IMR-90 (cell line): Measurements from ENCODE around the gene STRA8. TPM values are rescaled to one million over a fixed set of nuclear protein-coding genes. Genes with fewer than 3 reads are reported as not detected.

Experiments used
- ATAC-seq: fragments of 200-7000 bp; cut with Tn5 transposase; 2 replicates; pipeline ENCODE4 v1.9.1; 2020; ENCODE audit warnings: low read depth, mild to moderate bottlenecking, moderate library complexity
- BruUV-seq: library from RNA; stranded (reverse); fragments of 400-500 nt; replicated peaks from 2 replicates; lab custom pipeline; 2021; lab: Mats Ljungman, UMichigan
- CTCF ChIA-PET: fragments of 300-600 bp; formaldehyde crosslinking; extraction: SDS; loops from one replicate; lab custom pipeline; 2021; ENCODE audit warnings: antibody characterized with exemption; lab: Yijun Ruan, JAX
- POLR2A ChIA-PET: fragments of 300-600 bp; sonication (Branson Sonifier 250); formaldehyde crosslinking; loops from one replicate; lab custom pipeline; 2022; ENCODE audit warnings: antibody characterized with exemption; ENCODE audit not compliant: unreplicated experiment; lab: Charles Lee
- DNase-seq: peaks from one replicate; pipeline ENCODE4 v3.0.0; 2013
- H2AFZ ChIP-seq: replicated peaks from 2 replicates; pipeline ENCODE3; 2013; ENCODE audit warnings: low read length, mild to moderate bottlenecking; ENCODE audit not compliant: poor library complexity
- H2AK5ac ChIP-seq: 2 replicates; pipeline ENCODE4 v1.6.1; 2013; ENCODE audit warnings: low read depth, low read length, inconsistent platforms
- H2AK9ac ChIP-seq: replicated peaks from 2 replicates; pipeline ENCODE3; 2013; ENCODE audit warnings: mild to moderate bottlenecking, low read depth, low read length, moderate library complexity; ENCODE audit not compliant: poor library complexity
- H2BK120ac ChIP-seq: 2 replicates; pipeline ENCODE4 v1.6.1; 2013; ENCODE audit warnings: low read depth, low read length, inconsistent platforms
- H2BK15ac ChIP-seq: 3 replicates; pipeline ENCODE4 v1.6.1; 2013; ENCODE audit warnings: low read depth, low read length, inconsistent platforms
- H2BK20ac ChIP-seq: 2 replicates; pipeline ENCODE4 v1.6.1; 2013; ENCODE audit warnings: low read depth, mild to moderate bottlenecking, inconsistent platforms, low read length, moderate library complexity
- H2BK5ac ChIP-seq: 2 replicates; pipeline ENCODE4 v1.6.1; 2013; ENCODE audit warnings: mild to moderate bottlenecking, low read depth, low read length, inconsistent platforms; ENCODE audit not compliant: poor library complexity, severe bottlenecking
- H3K14ac ChIP-seq: replicated peaks from 2 replicates; pipeline ENCODE4 v1.6.1; 2013; ENCODE audit warnings: low read depth, low read length, inconsistent platforms
- H3K18ac ChIP-seq: 2 replicates; pipeline ENCODE4 v1.6.1; 2013; ENCODE audit warnings: low read depth, low read length, control low read depth
- H3K23ac ChIP-seq: 2 replicates; pipeline ENCODE4 v1.6.1; 2013; ENCODE audit warnings: low read depth, low read length, inconsistent platforms
- H3K27ac ChIP-seq: 2 replicates; pipeline ENCODE4 v1.5.1; 2013; ENCODE audit warnings: mild to moderate bottlenecking, control low read depth, low read length; ENCODE audit not compliant: insufficient read depth
- H3K27me3 ChIP-seq: 2 replicates; pipeline ENCODE4 v1.6.1; 2013; ENCODE audit warnings: low read length; ENCODE audit not compliant: control insufficient read depth, insufficient read depth
- H3K36me3 ChIP-seq: 2 replicates; pipeline ENCODE4 v1.6.1; 2013; ENCODE audit warnings: low read length, mixed read lengths; ENCODE audit not compliant: control insufficient read depth, insufficient read depth
- H3K4ac ChIP-seq: 2 replicates; pipeline ENCODE4 v1.6.1; 2013; ENCODE audit warnings: low read depth, low read length, inconsistent platforms
- H3K4me1 ChIP-seq: 2 replicates; pipeline ENCODE4 v1.6.1; 2013; ENCODE audit warnings: low read length, mixed read lengths; ENCODE audit not compliant: control insufficient read depth, insufficient read depth
- H3K4me2 ChIP-seq: 2 replicates; pipeline ENCODE4 v1.6.1; 2013; ENCODE audit warnings: low read depth, mild to moderate bottlenecking, control low read depth, low read length, moderate library complexity
- H3K4me3 ChIP-seq: 2 replicates; pipeline ENCODE4 v1.5.1; 2013; ENCODE audit warnings: low read depth, mild to moderate bottlenecking, control low read depth, low read length, moderate library complexity; ENCODE audit not compliant: insufficient read depth
- H3K56ac ChIP-seq: 2 replicates; pipeline ENCODE4 v1.6.1; 2013; ENCODE audit warnings: low read length, inconsistent platforms; ENCODE audit not compliant: insufficient read depth; ENCODE audit errors: extremely low read depth
- H3K79me1 ChIP-seq, 2 experiments: 2 replicates each; pipeline ENCODE4 v1.6.1; 2013; ENCODE audit warnings: low read length in 2 of 2, inconsistent platforms in 1 of 2, low read depth in 1 of 2
- H3K9ac ChIP-seq: 2 replicates; pipeline ENCODE4 v1.6.1; 2013; ENCODE audit warnings: low read depth, low read length, control low read depth
- H3K9me1 ChIP-seq: 2 replicates; pipeline ENCODE4 v1.6.1; 2013; ENCODE audit warnings: low read length, inconsistent platforms; ENCODE audit not compliant: insufficient read depth
- H3K9me3 ChIP-seq: 2 replicates; pipeline ENCODE4 v1.6.1; 2013; ENCODE audit warnings: low read length; ENCODE audit not compliant: control insufficient read depth, insufficient read depth
- H4K20me1 ChIP-seq: 2 replicates; pipeline ENCODE4 v1.6.1; 2013; ENCODE audit warnings: low read length, inconsistent platforms; ENCODE audit not compliant: insufficient read depth
- H4K5ac ChIP-seq: 2 replicates; pipeline ENCODE4 v1.6.1; 2013; ENCODE audit warnings: mild to moderate bottlenecking, low read depth, low read length, control low read depth
- H4K8ac ChIP-seq, 2 experiments: 2 replicates each; pipeline ENCODE4 v1.6.1; 2013; ENCODE audit warnings: low read depth in 2 of 2, low read length in 2 of 2, control low read depth in 1 of 2, inconsistent platforms in 1 of 2
- H4K91ac ChIP-seq: 2 replicates; pipeline ENCODE4 v1.6.1; 2013; ENCODE audit warnings: low read depth, low read length, inconsistent platforms; ENCODE audit not compliant: insufficient read depth
- BHLHE40 ChIP-seq: fragments of 150-350 bp; IDR thresholded peaks from 2 replicates; pipeline ENCODE4 v1.6.1; 2016; ENCODE audit warnings: mild to moderate bottlenecking, low read depth, low read length
- CHD1 ChIP-seq: IDR thresholded peaks from 2 replicates; pipeline ENCODE4 v1.6.1; 2012; ENCODE audit warnings: low read depth, low read length, improper control_type of control experiment
- FOS ChIP-seq: fragments of 150-350 bp; IDR thresholded peaks from 2 replicates; pipeline ENCODE4 v1.6.1; 2016; ENCODE audit warnings: low read depth, low read length
- MAFK ChIP-seq: IDR thresholded peaks from 2 replicates; pipeline ENCODE4 v1.6.1; 2012; ENCODE audit warnings: low read depth, low read length, improper control_type of control experiment
- MAZ ChIP-seq: IDR thresholded peaks from 2 replicates; pipeline ENCODE4 v1.6.1; 2012; ENCODE audit warnings: low read depth, mild to moderate bottlenecking, low read length, improper control_type of control experiment, moderate library complexity, borderline replicate concordance
- MXI1 ChIP-seq: IDR thresholded peaks from 2 replicates; pipeline ENCODE4 v1.6.1; 2012; ENCODE audit warnings: low read depth, mild to moderate bottlenecking, low read length, moderate library complexity, borderline replicate concordance
- POLR2A ChIP-seq: IDR thresholded peaks from 2 replicates; pipeline ENCODE4 v1.6.1; 2012; ENCODE audit warnings: mild to moderate bottlenecking, low read depth, low read length
- RAD21 ChIP-seq: IDR thresholded peaks from 2 replicates; pipeline ENCODE4 v1.6.1; 2012; ENCODE audit warnings: low read length, improper control_type of control experiment
- RCOR1 ChIP-seq: IDR thresholded peaks from 2 replicates; pipeline ENCODE4 v1.6.1; 2012; ENCODE audit warnings: mild to moderate bottlenecking, low read length, improper control_type of control experiment; ENCODE audit not compliant: insufficient replicate concordance
- RFX5 ChIP-seq: IDR thresholded peaks from 2 replicates; pipeline ENCODE4 v1.8.0; 2012; ENCODE audit warnings: low read depth, mild to moderate bottlenecking, low read length, moderate library complexity
- SMC3 ChIP-seq: fragments of 150-350 bp; IDR thresholded peaks from 2 replicates; pipeline ENCODE4 v1.6.1; 2016; ENCODE audit warnings: low read depth, mild to moderate bottlenecking, antibody characterized with exemption, low read length, moderate library complexity
- WGBS, 2 experiments: methylation state at CpG; one replicate each; pipeline versions ENCODE4 v1.1.5 to v1.1.7; 2013; ENCODE audit warnings: missing lambda C conversion rate in 2 of 2; ENCODE audit not compliant: insufficient read length in 1 of 2; ENCODE audit errors: extremely low coverage in 2 of 2; 5-methylcytosine and 5-hydroxymethylcytosine counted together
- dilution Hi-C: fragments of 300-500 bp; cut with HindIII; formaldehyde crosslinking; loops from one replicate; pipeline ENCODE4 v1.14.3; 2018; ENCODE audit warnings: low sequenced_read_pairs; ENCODE audit not compliant: unreplicated experiment
- in situ Hi-C: fragments of 300-500 bp; cut with MboI; formaldehyde crosslinking; loops from 3 replicates; pipeline ENCODE4 v1.14.3; 2019; ENCODE audit warnings: low sequenced_read_pairs, inconsistent platforms, mixed read lengths
- intact Hi-C: fragments of 100-400 bp; cut with micrococcal nuclease; formaldehyde crosslinking; loops from 2 replicates; pipeline ENCODE4 v1.10.0; 2022
- polyA plus RNA-seq, 3 experiments: library from polyadenylated mRNA; depleted of rRNA; stranded (reverse); fragments of >200 nt; gene quantifications; 2 replicates each; pipeline ENCODE4 v1.2.3, GENCODE V29; 2012; ENCODE audit warnings: low replicate concordance in 1 of 3
- total RNA-seq: library from RNA; depleted of rRNA; stranded (reverse); fragments of >200 nt; gene quantifications from 2 replicates; pipeline ENCODE4 v1.2.3, GENCODE V29; 2012
- TF ChIP-seq, protein P1 (sequence below): fragments of 150-350 bp; IDR thresholded peaks from 2 replicates; pipeline ENCODE4 v1.6.1; 2017; ENCODE audit warnings: mild to moderate bottlenecking, antibody characterized with exemption, low read length, low read depth
- TF ChIP-seq, protein P2 (sequence below): conservative IDR thresholded peaks from 2 replicates; pipeline ENCODE4 v1.5.1; 2012; ENCODE audit warnings: mild to moderate bottlenecking, low read depth, low read length, improper control_type of control experiment
- TF ChIP-seq, protein P3 (sequence below): fragments of 150-350 bp; IDR thresholded peaks from 2 replicates; pipeline ENCODE4 v1.6.1; 2016; ENCODE audit warnings: low read depth, mild to moderate bottlenecking, low read length, moderate library complexity, borderline replicate concordance

STRA8 gene
- total and polyA plus RNA-seq, 2 of the 4 experiments (the other 2 are of a cell fraction), result not detected

DNA sequence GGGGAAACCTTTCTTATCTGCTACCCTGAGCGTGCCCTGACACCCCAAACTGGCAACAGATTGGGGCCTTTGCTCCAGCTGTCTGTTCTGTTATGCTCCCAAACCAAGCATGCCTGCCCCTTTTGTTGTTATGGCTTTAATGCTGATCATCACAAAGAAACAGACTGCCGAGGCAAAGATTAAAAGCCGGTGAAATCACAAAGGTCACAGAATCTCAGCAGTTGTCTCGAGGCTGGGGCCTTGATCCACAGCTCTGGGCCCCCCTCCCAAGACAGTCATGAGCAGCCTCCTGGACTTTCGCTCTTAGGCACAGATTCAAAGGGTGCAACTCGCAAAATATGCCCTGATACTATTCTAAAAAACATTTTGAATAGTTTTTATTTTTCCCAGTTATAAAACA lies 65.6 kb downstream of the STRA8 start:
- Histone ChIP-seq H3K4me2 (no peak overlapping the region), H3K79me1 (no peaks in the 10 kb centered on the region), H2BK15ac (no peak overlapping the region), H3K9me3 (0 out of 2 replicates have a peak, but pooled peaks cover 2% of the 10 kb centered on the region), H4K5ac (no peak overlapping the region), H3K56ac (no peak overlapping the region), H3K4me3 (no peak overlapping the region), H2AFZ (no peak overlapping the region), H3K27me3 (peaks cover 6% of the 10 kb centered on the region), H2BK120ac (no peak overlapping the region), H4K20me1 (no peaks in the 10 kb centered on the region), H3K9ac (no peak overlapping the region), H2BK5ac (no peak overlapping the region), H3K9me1 (no peaks in the 10 kb centered on the region), H3K14ac (no peak overlapping the region), H3K4me1 (no peaks in the 10 kb centered on the region), H3K23ac (no peak overlapping the region), H3K27ac (no peak overlapping the region), H3K18ac (no peak overlapping the region), H4K8ac (no peak overlapping the region), H4K91ac (no peak overlapping the region), H3K36me3 (no peaks in the 10 kb centered on the region), H2BK20ac (no peak overlapping the region), H2AK5ac (no peak overlapping the region), H3K4ac (no peak overlapping the region), H2AK9ac (no peak overlapping the region)
- dilution Hi-C loops (no loop called here), in situ Hi-C loops (no loop called here), intact Hi-C loops (no loop called here)
- 0% methylated on average over 2 of the region's 6 CpGs; no CpG with 5 or more reads in 1 of the 2 experiments for WGBS, 2 experiments
- no TSS peak for BruUV-seq
- DNase-seq (no peak), ATAC-seq (no peak)
- POLR2A ChIA-PET, result no interaction called here
- TF ChIP-seq, protein P1, sequence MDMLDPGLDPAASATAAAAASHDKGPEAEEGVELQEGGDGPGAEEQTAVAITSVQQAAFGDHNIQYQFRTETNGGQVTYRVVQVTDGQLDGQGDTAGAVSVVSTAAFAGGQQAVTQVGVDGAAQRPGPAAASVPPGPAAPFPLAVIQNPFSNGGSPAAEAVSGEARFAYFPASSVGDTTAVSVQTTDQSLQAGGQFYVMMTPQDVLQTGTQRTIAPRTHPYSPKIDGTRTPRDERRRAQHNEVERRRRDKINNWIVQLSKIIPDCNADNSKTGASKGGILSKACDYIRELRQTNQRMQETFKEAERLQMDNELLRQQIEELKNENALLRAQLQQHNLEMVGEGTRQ, result no peak
- TF ChIP-seq, protein P2, sequence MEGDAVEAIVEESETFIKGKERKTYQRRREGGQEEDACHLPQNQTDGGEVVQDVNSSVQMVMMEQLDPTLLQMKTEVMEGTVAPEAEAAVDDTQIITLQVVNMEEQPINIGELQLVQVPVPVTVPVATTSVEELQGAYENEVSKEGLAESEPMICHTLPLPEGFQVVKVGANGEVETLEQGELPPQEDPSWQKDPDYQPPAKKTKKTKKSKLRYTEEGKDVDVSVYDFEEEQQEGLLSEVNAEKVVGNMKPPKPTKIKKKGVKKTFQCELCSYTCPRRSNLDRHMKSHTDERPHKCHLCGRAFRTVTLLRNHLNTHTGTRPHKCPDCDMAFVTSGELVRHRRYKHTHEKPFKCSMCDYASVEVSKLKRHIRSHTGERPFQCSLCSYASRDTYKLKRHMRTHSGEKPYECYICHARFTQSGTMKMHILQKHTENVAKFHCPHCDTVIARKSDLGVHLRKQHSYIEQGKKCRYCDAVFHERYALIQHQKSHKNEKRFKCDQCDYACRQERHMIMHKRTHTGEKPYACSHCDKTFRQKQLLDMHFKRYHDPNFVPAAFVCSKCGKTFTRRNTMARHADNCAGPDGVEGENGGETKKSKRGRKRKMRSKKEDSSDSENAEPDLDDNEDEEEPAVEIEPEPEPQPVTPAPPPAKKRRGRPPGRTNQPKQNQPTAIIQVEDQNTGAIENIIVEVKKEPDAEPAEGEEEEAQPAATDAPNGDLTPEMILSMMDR, result no peak
- TF ChIP-seq MAZ (no peak), MXI1 (no peak), MAFK (no peak), BHLHE40 (no peak), RAD21 (no peak), RFX5 (no peak), FOS (no peak), RCOR1 (no peak), CHD1 (no peak), POLR2A (no peak), SMC3 (no peak)
- TF ChIP-seq, protein P3, sequence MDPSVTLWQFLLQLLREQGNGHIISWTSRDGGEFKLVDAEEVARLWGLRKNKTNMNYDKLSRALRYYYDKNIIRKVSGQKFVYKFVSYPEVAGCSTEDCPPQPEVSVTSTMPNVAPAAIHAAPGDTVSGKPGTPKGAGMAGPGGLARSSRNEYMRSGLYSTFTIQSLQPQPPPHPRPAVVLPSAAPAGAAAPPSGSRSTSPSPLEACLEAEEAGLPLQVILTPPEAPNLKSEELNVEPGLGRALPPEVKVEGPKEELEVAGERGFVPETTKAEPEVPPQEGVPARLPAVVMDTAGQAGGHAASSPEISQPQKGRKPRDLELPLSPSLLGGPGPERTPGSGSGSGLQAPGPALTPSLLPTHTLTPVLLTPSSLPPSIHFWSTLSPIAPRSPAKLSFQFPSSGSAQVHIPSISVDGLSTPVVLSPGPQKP, result no peak
- CTCF ChIA-PET, result no interaction called here
